Gastroesophageal sphincter (tissue), 4 donors: ENCODE measurements around the gene MYBPH. TPM values are rescaled to one million over a fixed set of nuclear protein-coding genes. Genes with fewer than 3 reads are reported as not detected.

Source experiments
- ATAC-seq: fragments of 150-250 bp; one replicate; pipeline ENCODE4 v1.9.1; 2016; ENCODE audit warnings: mild to moderate bottlenecking, moderate library complexity
- H3K27ac ChIP-seq, 4 donors: fragments of 200-600 bp; sonication (generic) in 3 of 4; 1 replicate in 3 of 4; 2 replicates in 1 of 4; pipeline ENCODE4 v1.5.1; 2016 to 2019
- H3K27me3 ChIP-seq: fragments of 200-600 bp; sonication (generic); one replicate; pipeline ENCODE4 v1.5.1; 2019
- H3K36me3 ChIP-seq, 2 donors: fragments of 200-600 bp; sonication (generic); one replicate each; pipeline ENCODE4 v1.5.1; 2019; ENCODE audit warnings: control low read depth in 1 of 2
- H3K4me1 ChIP-seq, 3 donors: fragments of 200-600 bp; sonication (generic); 1 replicate in 2 of 3; 2 replicates in 1 of 3; pipeline ENCODE4 v1.5.1; 2016 to 2019; ENCODE audit warnings: control low read depth in 2 of 3
- H3K4me3 ChIP-seq, 2 donors: fragments of 200-600 bp; sonication (generic); one replicate each; pipeline ENCODE4 v1.5.1; 2019; ENCODE audit warnings: mild to moderate bottlenecking in 1 of 2, moderate library complexity in 1 of 2
- H3K9me3 ChIP-seq, 3 donors: fragments of 200-600 bp; sonication (generic); one replicate each; pipeline ENCODE4 v1.5.1; 2017 to 2019; ENCODE audit warnings: control low read depth in 2 of 3
- EP300 ChIP-seq: sonication (generic); formaldehyde crosslinking; IDR thresholded peaks from one replicate; pipeline ENCODE4 v1.6.1; 2017; ENCODE audit warnings: antibody characterized with exemption, mild to moderate bottlenecking
- POLR2A ChIP-seq, 2 donors: fragments of 450-650 bp; IDR thresholded peaks; one replicate each; pipeline ENCODE4 v1.6.1; 2017; ENCODE audit warnings: antibody characterized with exemption in 2 of 2, mild to moderate bottlenecking in 2 of 2, moderate library complexity in 1 of 2
- POLR2AphosphoS5 ChIP-seq: sonication (generic); formaldehyde crosslinking; IDR thresholded peaks from one replicate; pipeline ENCODE4 v1.6.1; 2017; ENCODE audit warnings: antibody characterized with exemption
- WGBS, 2 donors: methylation state at CpG; one replicate each; pipeline ENCODE4 v1.1.5; 2018; ENCODE audit warnings: low coverage in 1 of 2; 5-methylcytosine and 5-hydroxymethylcytosine counted together
- total RNA-seq, 4 donors: library from RNA; depleted of rRNA; stranded (reverse); fragments of >200 nt; gene quantifications; one replicate each; pipeline ENCODE4 v1.1.0, GENCODE V29; 2016
- TF ChIP-seq, protein P1 (sequence below), 4 experiments: fragments of 200-600 bp in 2 of 4; fragments of 450-650 bp in 2 of 4; sonication (generic) in 1 of 4; IDR thresholded peaks; one replicate each; pipeline ENCODE4 v1.5.1; 2017 to 2019; ENCODE audit warnings: antibody characterized with exemption in 4 of 4, mild to moderate bottlenecking in 2 of 4, moderate library complexity in 2 of 4

MYBPH gene
- total RNA-seq, 4 donors from 2014 or later: not detected

GRCh38 chr1:203149188-203149840, 26.3 kb downstream of the MYBPH start:
- H3K36me3 ChIP-seq: no peaks in the 10 kb centered on the region
- H3K4me3 ChIP-seq: no peak overlapping the region
- H3K9me3 ChIP-seq: no peaks in the 10 kb centered on the region
- H3K27ac ChIP-seq: no peak overlapping the region
- H3K27me3 ChIP-seq: peaks cover under 1% of the 10 kb centered on the region
- ATAC-seq: no peak
- TF ChIP-seq POLR2AphosphoS5 (no peak), EP300 (no peak), POLR2A (IDR thresholded peaks at IDR 0.05) (no peak)
- TF ChIP-seq, protein P1, sequence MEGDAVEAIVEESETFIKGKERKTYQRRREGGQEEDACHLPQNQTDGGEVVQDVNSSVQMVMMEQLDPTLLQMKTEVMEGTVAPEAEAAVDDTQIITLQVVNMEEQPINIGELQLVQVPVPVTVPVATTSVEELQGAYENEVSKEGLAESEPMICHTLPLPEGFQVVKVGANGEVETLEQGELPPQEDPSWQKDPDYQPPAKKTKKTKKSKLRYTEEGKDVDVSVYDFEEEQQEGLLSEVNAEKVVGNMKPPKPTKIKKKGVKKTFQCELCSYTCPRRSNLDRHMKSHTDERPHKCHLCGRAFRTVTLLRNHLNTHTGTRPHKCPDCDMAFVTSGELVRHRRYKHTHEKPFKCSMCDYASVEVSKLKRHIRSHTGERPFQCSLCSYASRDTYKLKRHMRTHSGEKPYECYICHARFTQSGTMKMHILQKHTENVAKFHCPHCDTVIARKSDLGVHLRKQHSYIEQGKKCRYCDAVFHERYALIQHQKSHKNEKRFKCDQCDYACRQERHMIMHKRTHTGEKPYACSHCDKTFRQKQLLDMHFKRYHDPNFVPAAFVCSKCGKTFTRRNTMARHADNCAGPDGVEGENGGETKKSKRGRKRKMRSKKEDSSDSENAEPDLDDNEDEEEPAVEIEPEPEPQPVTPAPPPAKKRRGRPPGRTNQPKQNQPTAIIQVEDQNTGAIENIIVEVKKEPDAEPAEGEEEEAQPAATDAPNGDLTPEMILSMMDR (IDR thresholded peaks at IDR 0.05): no peak
- no peaks in the 10 kb centered on the region for H3K4me1 ChIP-seq
- WGBS, 2 donors: 72 to 96% methylated on average over 5 to 6 of the region's 7 CpGs

DNA sequence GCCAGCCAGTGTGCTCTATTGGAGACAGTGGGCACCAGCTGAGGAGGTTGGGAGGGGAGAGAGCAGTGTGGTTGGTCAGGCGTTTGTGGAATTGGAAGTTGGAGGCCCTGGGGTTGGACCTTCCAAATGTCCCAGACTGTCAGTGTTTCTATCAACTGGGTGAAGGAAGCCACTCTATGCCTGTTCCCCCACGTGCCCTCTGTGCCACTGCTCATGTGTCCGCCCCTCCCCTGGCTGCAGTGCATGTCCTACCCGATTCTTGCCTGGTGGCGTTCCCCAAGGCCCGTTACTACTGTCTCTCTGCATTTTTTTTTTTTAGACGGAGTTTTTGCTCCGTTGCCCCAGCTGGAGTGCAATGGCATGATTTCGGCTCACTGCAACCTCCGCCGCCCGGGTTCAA, 27.0 kb downstream of the MYBPH start:
- H3K4me1 ChIP-seq: no peaks in the 10 kb centered on the region
- no peaks in the 10 kb centered on the region for H3K9me3 ChIP-seq
- no peaks in the 10 kb centered on the region for H3K27me3 ChIP-seq
- 91 to 97% methylated on average over 11 to 12 of the region's 12 CpGs for WGBS, 2 donors
- no peak overlapping the region for H3K27ac ChIP-seq
- TF ChIP-seq EP300 (no peak), POLR2A (IDR thresholded peaks at IDR 0.05) (no peak), POLR2AphosphoS5 (no peak)
- TF ChIP-seq, protein P1 (IDR thresholded peaks at IDR 0.05): no peak
- ATAC-seq: no peak
- H3K4me3 ChIP-seq: no peak overlapping the region
- H3K36me3 ChIP-seq: no peaks in the 10 kb centered on the region

DNA sequence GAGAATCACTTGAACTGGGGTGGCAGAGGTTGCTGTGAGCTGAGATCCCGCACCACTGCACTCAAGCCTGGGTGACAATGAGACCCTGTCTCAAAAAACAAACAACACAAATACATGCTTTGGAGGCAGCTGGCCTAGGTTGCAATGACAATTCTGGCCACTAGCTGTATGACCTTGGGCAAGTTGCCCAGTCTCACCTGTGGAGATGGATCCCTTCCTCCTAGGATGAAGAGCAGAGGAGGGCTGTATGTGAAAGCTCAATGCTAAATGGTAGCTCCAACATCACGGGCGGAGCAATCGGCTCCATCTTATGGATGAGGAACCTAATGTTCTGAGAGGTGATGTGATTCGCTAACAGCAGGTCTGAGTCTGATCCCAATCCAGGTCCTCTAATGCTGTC, 27.5 kb downstream of the MYBPH start:
- ATAC-seq: no peak
- Histone ChIP-seq H3K9me3 (no peaks in the 10 kb centered on the region), H3K27ac (no peak overlapping the region), H3K4me3 (no peak overlapping the region), H3K4me1 (no peaks in the 10 kb centered on the region), H3K36me3 (no peaks in the 10 kb centered on the region), H3K27me3 (no peaks in the 10 kb centered on the region)
- 88% methylated on average over 3 of the region's 5 CpGs; no CpG with 5 or more reads in 1 of the 2 donors for WGBS, 2 donors
- TF ChIP-seq, protein P1 (IDR thresholded peaks at IDR 0.05): peak in 2 of 4 experiments; percentile 12 to 27
- no peak for TF ChIP-seq EP300

GRCh38 chr1:203147376-203147775, 28.2 kb downstream of the MYBPH start:
- Histone ChIP-seq H3K9me3 (no peaks in the 10 kb centered on the region), H3K27ac (no peak overlapping the region), H3K4me1 (no peaks in the 10 kb centered on the region), H3K4me3 (no peak overlapping the region), H3K27me3 (no peaks in the 10 kb centered on the region), H3K36me3 (no peaks in the 10 kb centered on the region)
- TF ChIP-seq, protein P1 (IDR thresholded peaks at IDR 0.05): no peak
- TF ChIP-seq POLR2AphosphoS5 (no peak), EP300 (no peak), POLR2A (IDR thresholded peaks at IDR 0.05) (no peak)
- ATAC-seq: no peak
- WGBS, 2 donors: no CpG with 5 or more reads among the region's 5 CpGs

DNA sequence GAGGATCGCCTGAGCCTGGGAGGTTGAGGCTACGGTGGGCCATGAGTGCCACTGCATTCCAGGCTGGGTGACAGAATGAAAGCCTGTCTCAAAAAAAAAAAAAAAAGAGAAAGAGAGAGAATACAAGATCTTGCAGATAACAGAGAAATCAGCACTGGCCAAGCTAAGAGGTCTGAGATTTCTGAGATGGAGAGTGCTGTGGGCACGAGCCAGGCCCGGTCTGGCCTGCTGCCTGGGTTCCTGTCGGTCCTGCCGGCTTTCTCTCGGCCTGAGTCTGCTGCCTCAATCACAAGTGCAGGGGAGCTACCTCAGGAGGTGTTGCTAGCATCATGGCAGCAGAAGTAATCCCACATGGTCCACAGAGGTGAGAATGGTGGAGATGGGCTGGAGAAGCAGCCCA, 29.1 kb downstream of the MYBPH start:
- no peak for ATAC-seq
- Histone ChIP-seq H3K27ac (no peak overlapping the region), H3K4me1 (no peaks in the 10 kb centered on the region), H3K4me3 (no peak overlapping the region), H3K9me3 (no peaks in the 10 kb centered on the region), H3K27me3 (no peaks in the 10 kb centered on the region), H3K36me3 (no peaks in the 10 kb centered on the region)
- 68 to 90% methylated on average over 2 to 7 of the region's 7 CpGs for WGBS, 2 donors
- TF ChIP-seq EP300 (no peak), POLR2AphosphoS5 (no peak)
